D721Med (cell line): ENCODE data around the gene MAX.
"Not testable (repeated sequence)": the region's sequence is repeated elsewhere in the genome, so short reads cannot be mapped to it uniquely, and the experiment has no call there.

Experiments
- DNase-seq: peaks from one replicate; pipeline ENCODE4 v3.0.0; 2011; ENCODE audit warnings: low spot score; ENCODE audit not compliant: insufficient read length
- FAIRE-seq: peaks from 2 replicates; lab custom pipeline; 2011; peaks lifted over from hg19 to GRCh38; lab: Jason Lieb, UNC
- TF ChIP-seq, protein P1 (sequence below): IDR thresholded peaks from 2 replicates; pipeline ENCODE4 v1.5.1; 2012; ENCODE audit warnings: mild to moderate bottlenecking, control low read depth; ENCODE audit not compliant: insufficient read depth; ENCODE audit errors: missing control alignments

The MAX gene

DNA sequence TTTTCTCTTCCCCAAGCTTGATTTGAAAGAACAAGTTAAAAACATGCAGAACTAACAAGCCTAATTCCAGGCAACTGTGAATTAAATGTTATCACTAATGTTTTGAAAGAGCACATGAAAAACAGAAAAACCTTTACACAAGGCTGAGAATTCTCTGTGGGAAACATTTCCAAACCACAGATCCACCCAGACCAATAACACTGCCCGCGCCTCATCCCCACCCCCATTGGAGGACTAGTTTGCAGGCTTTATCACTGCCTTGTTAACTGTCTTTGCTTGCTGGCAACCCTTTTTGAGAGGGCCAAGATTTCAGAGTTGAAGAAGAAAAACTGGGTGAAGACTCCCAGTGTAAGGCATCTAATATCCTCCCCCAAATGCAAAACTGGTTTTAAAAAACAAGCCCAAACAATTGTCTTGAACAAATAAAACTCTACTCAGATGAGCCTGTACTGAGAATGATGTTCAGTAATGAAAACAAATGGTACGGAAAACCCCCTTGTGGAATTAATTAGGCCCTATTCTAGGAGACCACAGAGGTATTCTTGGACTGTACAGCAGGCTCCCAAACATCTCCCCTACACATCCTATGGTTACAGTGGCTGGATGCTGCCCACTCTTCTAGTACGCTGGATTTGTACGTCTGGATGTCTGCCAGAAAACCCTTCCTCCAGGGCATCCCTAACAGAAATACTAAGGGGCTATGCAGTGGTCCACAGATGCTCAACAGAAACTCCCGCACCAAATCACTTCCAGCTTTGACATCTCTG is 5.8 kb downstream of the MAX start:
- TF ChIP-seq, protein P1, sequence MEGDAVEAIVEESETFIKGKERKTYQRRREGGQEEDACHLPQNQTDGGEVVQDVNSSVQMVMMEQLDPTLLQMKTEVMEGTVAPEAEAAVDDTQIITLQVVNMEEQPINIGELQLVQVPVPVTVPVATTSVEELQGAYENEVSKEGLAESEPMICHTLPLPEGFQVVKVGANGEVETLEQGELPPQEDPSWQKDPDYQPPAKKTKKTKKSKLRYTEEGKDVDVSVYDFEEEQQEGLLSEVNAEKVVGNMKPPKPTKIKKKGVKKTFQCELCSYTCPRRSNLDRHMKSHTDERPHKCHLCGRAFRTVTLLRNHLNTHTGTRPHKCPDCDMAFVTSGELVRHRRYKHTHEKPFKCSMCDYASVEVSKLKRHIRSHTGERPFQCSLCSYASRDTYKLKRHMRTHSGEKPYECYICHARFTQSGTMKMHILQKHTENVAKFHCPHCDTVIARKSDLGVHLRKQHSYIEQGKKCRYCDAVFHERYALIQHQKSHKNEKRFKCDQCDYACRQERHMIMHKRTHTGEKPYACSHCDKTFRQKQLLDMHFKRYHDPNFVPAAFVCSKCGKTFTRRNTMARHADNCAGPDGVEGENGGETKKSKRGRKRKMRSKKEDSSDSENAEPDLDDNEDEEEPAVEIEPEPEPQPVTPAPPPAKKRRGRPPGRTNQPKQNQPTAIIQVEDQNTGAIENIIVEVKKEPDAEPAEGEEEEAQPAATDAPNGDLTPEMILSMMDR = no peak
- no peak for DNase-seq
- no peak for FAIRE-seq

DNA sequence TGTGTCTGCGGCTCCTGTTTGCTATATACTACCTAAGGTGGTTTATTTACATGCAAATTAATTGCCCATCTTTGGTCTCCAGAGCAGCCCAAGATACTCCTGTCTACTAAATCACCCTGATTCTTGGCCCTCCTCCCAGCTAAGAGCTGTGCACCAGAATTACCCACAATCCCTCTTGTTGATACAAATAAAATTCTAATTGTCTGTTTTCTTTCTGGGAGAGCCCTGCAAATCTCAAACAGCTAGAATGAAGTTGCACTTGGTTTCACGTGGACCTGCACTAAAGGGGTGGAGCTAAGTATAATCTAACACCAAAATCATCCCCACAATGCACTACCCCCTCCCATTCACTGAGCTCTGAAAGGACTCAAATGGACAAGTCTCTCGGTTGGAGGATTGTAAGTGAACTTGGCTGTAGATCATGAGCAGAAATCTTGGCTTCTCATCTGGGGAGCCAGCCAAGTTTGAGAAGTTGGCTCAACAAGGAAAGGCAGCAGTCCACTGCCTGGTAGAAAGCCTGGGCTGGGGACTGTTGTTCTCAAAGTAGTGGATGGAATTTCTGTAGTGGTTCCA is 6.6 kb downstream of the MAX start:
- TF ChIP-seq, protein P1 = no peak
- DNase-seq (no peak), FAIRE-seq (no peak)

GRCh38 chr14:65092349-65092748 is 10.0 kb downstream of the MAX start:
- TF ChIP-seq, protein P1 = no peak
- FAIRE-seq = no peak
- DNase-seq = no peak

DNA sequence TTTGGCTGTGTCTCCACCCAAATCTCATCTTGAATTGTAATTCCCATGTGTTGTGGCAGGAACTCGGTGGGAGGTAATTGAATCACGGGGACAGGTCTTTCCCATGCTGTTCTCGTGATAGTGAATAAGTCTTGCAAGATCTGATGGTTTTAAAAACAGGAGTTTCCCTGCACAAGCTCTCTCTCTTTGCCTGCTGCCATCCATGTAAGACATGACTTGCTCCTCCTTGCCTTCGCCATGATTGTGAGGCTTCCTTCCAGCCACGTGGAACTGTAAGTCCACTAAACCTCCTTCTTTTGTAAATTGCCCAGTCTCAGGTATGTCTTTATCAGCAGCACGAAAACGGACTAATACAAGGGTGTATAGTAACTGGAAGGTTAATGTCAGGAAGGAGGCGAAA is 14.5 kb downstream of the MAX start:
- DNase-seq, FAIRE-seq: not testable (repeated sequence)

DNA sequence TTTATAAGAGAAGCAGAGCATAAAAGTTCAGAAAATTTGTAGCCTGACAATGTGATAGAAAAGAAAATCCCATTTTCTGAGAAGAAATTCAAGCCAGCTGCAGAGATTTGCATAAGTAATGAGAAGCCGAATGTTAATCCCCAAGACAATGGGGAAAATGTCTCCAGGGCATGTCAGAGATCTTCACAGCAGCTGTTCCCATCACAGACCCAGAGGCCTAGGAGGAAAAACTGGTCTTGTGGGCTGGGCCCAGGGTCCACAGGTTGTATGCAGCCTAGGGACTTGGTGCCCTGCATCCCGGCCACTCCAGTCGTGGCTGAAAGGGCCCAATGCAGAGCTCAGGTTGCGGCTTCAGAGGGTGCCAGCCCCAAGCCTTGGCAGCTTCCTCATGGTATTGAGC is 15.6 kb downstream of the MAX start:
- not testable (repeated sequence) for DNase-seq, FAIRE-seq

- TF ChIP-seq, protein P1 = no peak
- DNase-seq (no peak), FAIRE-seq (no peak)
Observed at GRCh38 chr14:65084554-65085505, 17.5 kb downstream of the MAX start.

- FAIRE-seq (no peak), DNase-seq (no peak)
- TF ChIP-seq, protein P1 = no peak
Observed at GRCh38 chr14:65082930-65083329, 19.4 kb downstream of the MAX start.
